ENCODE data around the gene NEK7.

GRCh38 chr1:198173832-198174231, 17.0 kb downstream of the NEK7 start:
- TF ChIP-seq HDGF (IDR thresholded peaks at IDR 0.05; ENCODE audit: borderline replicate concordance): no peak
- no peak for TF ChIP-seq ZNF384 (IDR thresholded peaks at IDR 0.05)
- TF ChIP-seq BHLHE40 (IDR thresholded peaks at IDR 0.05; ENCODE audit: borderline replicate concordance): no peak
